Measurements from ENCODE around the gene RAB3B.
"Not testable (repeated sequence)": the region's sequence is repeated elsewhere in the genome, so short reads cannot be mapped to it uniquely, and the experiment has no call there.

Gene RAB3B

DNA sequence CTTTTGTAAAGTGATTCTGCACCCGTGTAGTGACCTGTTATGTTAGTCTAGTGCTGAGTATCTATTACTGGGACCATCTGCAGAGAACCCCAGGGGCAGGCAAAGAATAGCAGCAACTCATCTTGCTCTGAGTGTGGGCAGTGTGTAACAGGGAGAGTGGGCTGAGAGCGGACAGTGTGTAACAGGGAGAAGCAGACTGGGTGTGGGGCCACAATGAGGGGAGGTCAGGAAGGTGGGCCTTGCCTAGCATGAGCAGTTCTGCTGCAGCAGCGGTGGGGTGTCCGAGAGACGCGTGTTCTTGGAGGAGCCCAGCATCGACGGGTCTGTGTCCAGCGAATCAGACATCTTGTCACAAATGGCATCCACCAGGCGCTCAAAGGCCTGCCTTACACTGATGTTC is 70.8 kb downstream of the RAB3B start:
- no peak for DNase-seq (ENCODE audit: low read depth in 2 of 2)

DNA sequence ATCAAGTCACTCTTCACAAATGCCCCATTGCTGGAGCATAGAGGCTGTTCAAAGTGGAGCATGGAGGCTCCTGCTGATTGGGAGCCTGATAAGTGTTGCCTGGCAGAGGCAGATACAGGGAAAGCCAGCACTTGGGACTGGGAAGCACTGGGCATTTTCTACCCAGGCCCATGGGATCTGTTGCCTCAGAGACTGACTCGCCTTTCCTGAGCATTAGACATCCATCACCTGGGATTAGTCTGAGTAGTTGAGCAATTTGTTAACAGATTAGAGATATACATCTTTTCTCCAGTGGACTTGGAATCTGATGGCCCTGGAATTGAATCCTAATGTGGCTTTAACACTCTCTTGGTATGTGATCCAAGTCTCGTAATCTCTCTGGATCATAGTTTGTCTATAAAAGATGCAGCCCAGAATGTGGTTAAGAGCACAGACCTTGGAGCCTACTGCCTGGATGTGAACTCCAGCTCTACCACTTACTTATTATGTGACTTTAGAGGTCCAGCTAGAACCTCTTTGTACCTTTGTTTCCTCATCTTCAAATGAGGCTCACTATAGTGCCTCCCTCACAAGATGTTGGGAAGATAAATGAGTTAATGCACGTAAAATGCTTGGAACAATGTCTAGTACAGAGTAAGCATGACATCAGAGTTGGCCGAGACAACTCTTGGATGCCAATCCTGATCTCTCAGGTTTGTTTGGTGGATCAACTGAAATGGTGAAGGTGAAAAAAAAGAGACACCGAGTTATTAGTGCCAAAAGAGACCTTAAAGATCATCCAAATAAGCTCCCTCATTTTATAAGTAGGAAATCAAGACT is 73.7 kb downstream of the RAB3B start:
- DNase-seq (ENCODE audit: low read depth in 2 of 2), result no peak

DNA sequence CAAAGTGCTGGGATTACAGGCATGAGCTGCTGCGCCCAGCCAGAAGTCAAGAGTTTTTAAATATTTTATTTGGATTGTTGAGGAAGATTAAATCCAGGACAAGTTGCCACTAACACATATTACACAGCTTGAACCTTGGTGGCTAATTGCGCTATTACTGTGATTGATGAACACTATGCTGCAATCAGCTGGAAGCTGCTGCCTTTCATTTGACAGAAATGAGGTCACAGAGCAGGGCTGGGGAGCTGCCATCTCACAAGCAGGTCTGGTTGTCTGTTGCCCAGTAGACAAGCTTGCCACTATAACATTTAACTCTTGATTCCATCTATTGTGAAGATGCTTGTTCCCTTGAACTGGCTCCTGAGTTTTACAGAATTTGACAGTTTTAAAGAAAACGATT is 74.5 kb downstream of the RAB3B start:
- no peak for DNase-seq (ENCODE audit: low read depth in 2 of 2)

DNA sequence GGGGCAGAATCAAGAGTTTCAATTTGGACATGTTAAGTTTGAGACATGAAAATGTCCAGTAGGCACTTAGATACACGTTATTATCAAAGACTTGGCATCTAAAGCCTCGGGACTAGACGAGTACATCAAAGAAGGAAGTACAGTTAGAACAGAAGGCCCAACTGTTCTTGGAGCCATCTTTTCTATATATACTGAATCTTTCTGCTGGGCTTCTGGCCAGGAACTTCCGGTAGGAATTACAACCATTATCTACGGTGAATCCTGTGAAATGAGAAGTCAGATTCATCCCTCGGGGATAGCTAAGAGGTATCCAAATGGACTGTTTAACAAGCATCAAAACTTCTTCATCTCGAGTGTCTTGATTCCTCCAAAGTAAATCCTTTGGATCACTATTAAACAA is 77.6 kb downstream of the RAB3B start:
- DNase-seq (ENCODE audit: low read depth in 2 of 2), result no peak

DNA sequence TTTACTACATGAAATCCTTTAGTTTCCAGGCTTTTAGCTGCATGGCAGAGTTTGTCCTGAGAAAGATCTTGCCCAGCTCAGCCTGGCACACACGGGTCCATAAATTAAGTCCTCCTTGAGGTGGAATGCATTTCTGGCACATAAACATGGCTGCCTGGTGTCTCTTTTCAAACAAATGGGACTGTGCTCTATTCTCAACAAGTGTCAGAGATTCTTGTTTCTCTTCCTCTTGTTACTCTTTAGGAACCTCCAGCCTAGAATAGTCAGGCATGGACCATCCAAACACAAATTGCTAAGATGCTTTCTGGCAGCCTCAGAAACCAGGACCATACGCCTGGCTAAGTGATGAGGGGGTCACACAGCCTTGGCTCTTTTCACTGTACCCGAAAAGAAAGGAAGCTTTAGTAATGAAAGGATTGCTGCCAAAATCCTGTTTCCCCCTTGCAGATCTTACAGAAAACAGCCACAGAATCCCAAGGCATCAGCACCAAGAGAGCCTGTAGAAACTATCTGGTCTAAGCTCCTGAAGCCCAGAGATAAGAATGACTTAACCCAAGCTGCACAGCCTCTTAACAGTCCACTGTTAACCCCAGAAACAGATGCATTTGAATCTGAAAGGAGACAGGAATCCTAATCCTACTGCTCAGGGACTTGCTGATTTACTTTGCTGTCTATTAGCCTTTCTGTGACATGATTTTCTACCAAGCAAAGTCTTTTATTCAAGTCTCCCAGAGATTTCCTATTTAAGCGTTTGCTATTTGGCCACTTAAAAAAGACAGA is 80.1 kb downstream of the RAB3B start:
- no peak for DNase-seq (ENCODE audit: low read depth in 2 of 2)

DNA sequence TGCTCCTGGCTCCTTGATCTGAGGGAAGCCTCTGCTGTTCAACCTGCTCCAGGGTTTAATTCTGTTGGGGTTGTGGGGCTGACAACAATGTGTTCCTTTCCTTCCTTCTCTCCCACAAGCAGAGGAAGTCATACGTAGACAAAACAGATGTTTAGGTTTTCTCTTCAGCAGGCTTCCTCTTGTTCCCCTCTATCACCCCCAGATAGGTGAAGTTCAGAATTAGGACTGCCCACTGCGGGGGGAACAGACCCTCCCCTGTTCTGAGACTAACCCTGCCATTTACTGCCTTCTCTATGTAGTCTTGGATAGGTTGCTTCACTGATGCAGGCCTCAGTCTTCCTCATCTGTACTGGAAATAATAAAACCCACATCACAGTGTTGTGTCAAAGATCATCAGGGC is 82.0 kb downstream of the RAB3B start:
- DNase-seq (ENCODE audit: low read depth in 2 of 2), result no peak

DNA sequence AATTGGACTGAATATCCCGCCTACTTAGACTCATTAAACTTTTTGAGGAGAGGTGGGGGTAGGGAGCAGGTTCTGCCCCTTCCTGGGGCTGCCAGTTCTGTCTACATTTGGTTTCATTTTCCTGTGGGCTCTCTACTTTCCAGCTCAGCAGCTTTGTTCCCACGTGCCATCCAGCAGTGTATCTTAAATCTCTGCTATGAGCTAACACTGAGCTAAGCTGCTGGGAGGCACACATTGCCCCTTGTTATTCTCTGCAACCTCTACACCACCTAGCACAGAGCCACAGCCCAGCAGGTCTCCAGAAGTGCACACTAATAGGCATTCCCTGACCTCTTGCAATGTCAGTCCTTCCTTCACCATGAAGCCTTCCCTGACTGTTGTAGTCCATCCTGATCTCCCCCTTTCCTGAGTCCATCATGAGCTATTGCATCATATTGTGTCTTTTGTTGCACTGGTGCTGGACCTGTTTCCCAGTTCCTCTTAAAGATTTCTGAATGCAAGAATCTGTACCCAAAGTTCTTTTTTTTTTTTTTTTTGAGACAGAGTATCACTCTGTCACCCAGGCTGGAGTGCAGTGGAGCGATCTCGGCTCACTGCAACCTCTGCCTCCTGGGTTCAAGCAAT is 83.3 kb downstream of the RAB3B start:
- DNase-seq (ENCODE audit: low read depth in 2 of 2), result no peak

DNA sequence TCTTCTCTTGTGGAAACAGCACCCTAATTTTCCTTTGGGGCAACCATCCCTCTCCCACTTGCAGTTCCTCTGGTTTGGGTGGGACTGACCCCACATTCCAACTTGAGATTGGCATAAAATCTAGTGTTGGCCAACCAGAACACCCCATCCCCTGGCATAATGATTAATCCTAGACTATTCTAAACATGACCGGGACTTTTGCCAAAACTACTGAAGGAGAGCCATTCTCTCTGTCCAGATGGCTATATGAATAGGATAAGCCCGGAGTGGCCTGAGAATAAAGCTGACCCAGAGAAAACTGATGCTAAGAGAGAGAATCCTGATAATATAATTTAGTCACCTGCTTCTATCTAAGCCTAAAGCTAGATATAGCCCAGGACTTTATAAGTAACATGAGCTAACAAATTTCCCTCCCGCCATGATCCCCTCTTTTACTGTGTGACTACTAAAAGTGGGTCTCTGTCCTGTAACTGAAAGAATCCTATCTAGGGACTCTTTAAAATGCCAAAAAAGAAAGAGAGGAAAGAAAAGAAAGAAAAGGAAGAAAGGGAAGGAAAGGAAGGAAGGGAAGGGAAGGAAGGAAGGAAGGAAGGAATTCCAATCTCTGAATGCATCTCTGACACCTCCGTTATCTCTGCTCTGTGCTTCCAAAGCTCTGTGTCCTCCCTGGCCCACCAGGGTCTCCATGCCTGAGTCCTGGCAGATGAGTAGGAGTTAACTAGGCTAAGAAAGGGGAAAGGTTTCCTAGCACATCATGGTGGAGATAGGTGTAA is 84.0 kb downstream of the RAB3B start:
- DNase-seq (ENCODE audit: low read depth in 2 of 2), result no peak

DNA sequence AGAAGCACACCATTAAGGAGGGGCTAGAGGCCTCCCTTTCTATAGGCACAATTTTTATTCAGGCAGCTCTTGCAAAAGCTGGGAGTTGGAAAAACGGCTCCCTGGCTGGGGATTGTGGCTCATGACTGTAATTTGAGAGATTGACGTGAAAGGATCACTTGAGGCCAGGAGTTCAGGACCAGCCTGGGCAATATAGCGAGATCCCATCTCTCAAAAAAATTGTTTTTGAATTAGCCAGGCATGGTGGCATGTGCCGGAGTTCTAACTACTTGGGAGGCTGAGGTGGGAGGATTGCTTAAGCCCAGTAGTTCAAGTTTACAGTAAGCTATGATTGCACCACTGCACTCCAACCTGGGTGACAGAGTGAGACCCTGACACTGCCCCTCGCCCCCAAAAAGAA is 88.0 kb downstream of the RAB3B start:
- no peak for DNase-seq (ENCODE audit: low read depth in 2 of 2)

DNA sequence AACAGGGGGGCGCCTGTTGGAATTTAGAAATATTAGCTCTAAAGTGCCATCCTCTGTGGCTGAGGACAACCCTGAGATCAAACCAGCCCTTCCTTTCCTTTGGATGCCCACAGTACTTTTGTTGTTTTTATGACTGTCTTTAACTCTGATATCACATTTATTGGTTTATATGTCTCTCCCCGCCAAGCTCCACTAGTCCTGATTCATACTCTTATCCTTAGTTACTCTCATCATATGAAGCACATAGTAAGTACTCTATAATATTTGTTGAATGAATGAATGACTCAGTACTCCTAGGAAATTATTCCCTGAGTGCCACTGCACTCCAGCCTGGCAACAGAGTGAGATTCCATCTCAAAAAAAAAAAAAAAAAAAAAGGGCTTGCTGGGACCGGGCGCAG is 89.3 kb downstream of the RAB3B start:
- DNase-seq (ENCODE audit: low read depth in 2 of 2), result no peak

DNA sequence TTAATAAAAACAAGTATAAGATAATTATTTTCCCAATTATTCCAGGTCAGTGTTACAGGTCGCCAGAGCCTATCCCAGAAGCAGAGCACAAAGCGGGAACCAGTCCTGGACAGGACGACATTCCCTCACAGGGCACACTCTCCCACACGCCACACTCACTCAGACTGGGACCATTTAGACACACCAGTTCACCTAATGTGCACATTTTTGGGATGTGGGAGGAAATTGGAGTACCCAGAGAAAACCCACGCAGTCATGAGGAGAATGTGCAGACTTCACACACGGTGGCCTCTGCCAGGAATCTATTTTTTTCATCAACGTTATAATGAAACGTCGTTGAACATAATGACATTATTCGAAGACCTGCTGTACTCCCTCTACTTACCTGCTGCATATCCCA is 91.5 kb downstream of the RAB3B start:
- DNase-seq (ENCODE audit: low read depth in 2 of 2), result no peak

DNA sequence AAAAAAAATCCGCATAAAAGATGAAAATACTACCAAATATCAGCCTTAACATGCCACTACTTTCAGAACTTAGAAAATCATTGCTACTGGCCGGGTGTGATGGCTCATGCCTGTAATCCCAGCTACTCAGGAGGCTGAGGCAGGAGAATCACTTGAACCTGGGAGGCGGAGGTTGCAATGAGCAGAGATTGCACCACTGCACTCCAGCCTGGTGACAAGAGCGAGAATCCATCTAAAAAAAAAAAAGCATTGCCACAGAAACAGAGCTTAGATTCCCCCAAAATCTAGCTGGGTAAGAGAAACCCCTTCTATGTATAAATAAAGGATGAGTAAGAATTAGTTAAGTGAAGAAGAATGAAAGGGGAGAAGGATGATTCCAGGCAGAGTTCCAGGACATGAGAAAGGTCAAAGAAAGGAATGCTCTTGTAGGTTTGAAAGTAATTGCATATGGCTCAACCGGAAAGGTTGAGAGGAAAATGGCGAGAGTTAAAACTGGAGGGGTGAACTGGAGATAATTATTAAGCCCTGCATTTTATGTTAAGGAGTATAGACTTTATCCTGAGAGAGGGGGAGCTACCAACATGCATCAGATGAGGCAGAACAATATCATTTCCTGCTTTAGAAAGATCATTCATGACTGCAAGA is 92.3 kb downstream of the RAB3B start:
- no peak for DNase-seq (ENCODE audit: low read depth in 2 of 2)

DNA sequence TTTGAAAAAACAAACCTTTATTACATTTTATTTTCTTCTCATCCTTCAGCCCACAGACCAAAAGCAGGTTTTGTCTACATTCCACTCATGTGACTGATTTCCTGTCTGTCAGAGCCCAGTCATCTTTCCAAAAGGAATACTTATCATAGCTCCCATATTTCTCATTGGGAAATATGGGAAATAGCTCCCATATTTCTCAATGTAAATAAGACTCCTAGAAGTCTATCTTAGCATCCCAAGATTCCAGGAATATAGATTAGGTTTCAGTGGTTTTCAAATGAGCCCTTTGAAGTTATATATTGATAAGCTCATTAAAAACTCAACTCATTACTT is 92.8 kb downstream of the RAB3B start:
- DNase-seq (ENCODE audit: low read depth in 2 of 2), result no peak

DNA sequence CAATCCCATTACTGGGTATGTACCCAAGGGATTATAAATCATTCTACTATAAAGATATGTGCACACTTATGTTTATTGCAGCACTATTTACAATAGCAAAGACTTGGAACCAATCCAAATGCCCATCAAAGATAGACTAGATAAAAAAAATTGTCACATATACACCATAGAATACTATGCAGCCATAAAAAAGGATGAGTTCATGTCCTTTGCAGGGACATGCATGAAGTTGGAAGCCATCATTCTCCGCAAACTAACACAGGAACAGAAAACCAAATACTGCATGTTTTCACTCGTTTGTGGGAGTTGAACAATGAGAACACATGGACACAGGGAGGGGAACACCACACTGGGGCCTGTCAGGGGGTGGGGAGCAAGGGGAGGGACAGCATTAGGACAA is 95.8 kb downstream of the RAB3B start:
- not testable (repeated sequence) for DNase-seq (ENCODE audit: low read depth in 2 of 2)

DNA sequence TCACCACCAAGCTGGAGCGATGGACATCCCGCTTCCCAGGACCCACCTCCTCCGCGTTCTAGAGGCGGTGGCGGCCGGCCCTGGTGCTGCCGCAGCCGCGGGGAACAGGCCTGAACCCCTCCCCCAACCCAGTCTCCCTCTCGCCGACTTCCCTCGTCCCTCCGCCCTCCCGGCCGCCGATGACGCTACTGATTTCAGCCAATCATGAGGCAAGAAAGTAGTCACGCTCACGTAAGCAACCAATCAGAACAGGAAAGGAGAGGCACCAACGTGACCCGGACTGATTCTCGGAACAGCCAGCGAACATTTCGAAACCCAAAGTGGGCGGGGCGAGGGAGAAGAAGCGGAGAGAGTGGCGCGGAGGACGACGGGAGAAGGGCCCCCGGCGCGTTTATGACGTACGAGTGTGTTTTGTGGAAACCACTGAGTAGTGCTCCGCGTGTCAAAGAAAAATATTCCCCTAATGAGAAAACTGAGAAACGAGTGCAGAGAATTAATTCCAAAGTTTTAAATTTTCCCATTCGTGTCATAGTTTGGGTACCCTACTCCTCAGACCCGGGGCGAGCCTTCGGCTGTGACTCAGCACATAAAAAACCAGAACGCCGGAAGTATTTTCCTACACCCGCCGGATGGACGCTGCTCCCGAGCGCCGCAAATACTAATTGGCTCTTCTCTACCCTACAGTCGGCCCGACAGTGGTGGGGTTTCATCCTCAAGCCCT is 111.7 kb downstream of the RAB3B start, which contains the start of gene NRDC:
Gene NRDC, minus strand, starts transcription at position 112 of the 721 bp plus-strand sequence. CDS start 112 bp downstream, outside the sequence.
- DNase-seq (ENCODE audit: low read depth in 2 of 2), result peak; percentile 97 to 99

DNA sequence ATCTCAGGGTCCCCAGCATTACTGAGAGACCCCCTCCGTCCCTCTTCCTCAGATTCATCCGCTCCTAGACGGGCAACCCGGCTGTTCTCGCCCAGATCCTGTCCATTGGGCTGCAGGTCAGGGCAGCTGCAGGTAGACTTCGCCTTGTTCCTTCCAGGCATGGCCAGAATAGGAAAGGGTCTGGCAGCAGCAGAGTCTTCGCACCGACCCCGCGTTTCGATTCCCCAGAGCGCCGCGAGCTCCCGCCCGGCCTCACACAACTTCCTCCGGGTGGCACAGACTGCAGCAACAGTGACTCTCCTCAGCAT is 112.2 kb downstream of the RAB3B start:
- no peak for DNase-seq (ENCODE audit: low read depth in 2 of 2)

DNA sequence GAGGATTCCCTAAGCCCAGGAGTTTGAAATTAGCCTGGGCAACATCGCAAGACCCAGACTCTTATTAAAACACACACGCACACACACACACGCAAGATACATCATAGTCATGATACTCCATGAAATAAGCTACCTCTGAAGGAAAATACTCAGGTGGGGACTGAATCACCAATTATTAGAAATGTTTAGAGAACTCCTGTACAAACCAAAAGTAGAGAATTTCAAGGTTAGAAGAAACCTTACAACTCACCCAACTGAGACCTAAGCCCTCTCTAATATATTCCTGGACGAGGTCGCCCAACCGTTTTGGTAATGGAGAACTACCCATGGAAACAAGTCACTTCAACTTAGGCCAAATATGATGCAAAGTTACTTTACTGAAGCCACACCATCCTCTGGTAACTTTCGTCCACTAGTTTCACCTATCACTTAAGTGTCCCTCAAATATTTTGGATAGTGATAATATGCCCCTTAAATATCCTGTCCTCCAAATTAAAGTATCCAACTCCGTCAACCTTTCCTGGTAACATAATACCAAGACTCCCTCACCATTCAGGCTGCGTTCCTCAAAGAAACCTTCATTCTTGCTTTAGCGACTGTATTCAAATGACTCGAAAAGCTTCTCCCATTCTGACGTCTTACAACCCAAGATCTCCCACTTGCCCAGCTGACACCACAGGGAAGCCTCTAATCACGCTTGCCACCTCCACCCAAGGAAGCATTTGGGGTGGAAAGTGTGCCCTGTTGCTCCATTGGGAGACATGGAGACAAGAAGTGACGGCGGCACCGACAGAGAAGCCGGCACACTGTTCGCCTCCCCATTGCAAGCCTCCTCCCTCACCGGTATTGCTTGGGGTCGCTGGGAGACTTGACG is 112.8 kb downstream of the RAB3B start:
- DNase-seq (ENCODE audit: low read depth in 2 of 2), result no peak

DNA sequence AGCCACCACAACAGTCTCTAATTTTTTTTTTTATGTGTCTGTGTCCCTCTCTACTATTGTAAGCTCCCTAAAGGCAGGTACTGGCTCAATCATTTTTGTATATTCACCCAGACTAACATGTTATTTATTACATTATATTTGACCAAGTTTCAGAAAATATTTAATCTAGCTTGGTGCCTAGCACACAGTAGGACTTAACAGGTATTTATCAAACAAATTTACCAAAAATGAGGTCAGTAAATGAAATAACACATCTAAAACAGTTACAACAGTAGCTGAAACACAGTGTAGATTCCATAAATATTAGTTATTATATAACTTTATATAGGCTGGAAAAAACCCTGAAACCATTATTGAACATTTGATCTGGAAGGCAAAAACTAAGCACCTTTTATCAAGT is 114.7 kb downstream of the RAB3B start:
- no peak for DNase-seq (ENCODE audit: low read depth in 2 of 2)

DNA sequence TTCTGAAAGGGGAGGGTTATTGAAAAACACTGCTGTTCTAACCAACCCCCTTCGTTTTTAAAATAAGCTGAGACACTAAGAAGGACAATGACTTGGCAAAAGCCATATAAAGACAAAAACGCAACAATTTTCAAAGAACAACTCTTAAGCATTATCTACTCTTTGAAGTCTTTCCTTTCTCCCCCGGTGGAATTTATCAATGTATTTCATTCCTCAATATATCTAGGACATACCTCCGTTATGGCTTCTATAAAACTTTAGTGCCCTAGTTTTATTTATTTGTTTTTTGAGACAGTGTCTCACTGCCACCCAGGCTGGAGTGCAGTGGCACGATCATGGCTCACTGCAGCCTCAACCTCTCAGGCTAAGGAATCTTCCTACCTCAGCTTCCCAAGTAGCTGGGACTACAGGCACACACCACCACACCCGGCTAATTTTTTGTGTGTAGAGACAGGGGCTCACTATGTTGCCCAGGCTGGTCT is 115.2 kb downstream of the RAB3B start:
- DNase-seq (ENCODE audit: low read depth in 2 of 2), result no peak

DNA sequence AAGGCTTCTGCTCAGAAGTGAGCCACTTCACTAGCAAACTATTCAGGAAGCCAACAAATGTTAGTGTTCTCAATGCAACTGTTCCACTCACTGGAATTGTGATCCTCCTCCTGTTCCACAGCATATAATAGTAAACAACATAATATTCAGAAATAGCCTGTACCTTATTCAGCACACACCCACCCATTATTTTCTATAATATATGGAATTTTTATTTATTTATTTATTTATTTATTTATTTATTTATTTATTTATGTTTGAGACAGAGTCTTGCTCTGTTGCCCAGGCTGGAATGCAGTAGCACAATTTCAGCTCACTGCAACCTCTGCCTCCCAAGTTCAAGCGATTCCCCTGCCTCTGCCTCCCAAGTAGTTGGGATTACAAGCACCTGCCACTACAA is 117.2 kb downstream of the RAB3B start:
- not testable (repeated sequence) for DNase-seq (ENCODE audit: low read depth in 2 of 2)
